Dedifferentiated amniotic fluid mesenchymal stem cell (primary cell): ENCODE measurements around the gene GPX2.

Experiments
- DNase-seq: peaks from one replicate; pipeline ENCODE4 v3.0.0-alpha.2; 2016; ENCODE audit errors: extremely low spot score

The GPX2 gene

GRCh38 chr14:64939817-64940190 is 2.7 kb downstream of the GPX2 start:
- no peak for DNase-seq

- DNase-seq = no peak
Observed at GRCh38 chr14:64938972-64939816, 3.4 kb downstream of the GPX2 start.

- DNase-seq = no peak
Observed at GRCh38 chr14:64937821-64938193, 4.7 kb downstream of the GPX2 start.

- no peak for DNase-seq
Observed at GRCh38 chr14:64937171-64937820, 5.2 kb downstream of the GPX2 start.

GRCh38 chr14:64935508-64935907 is 7.0 kb downstream of the GPX2 start:
- no peak for DNase-seq

- DNase-seq = no peak
Observed at GRCh38 chr14:64934338-64934929, 8.1 kb downstream of the GPX2 start.

- no peak for DNase-seq
Observed at GRCh38 chr14:64932231-64932630, 10.3 kb downstream of the GPX2 start.

- DNase-seq = no peak
Observed at GRCh38 chr14:64931123-64931522, 11.4 kb downstream of the GPX2 start.

- DNase-seq = no peak
Observed at GRCh38 chr14:64930085-64930843, 12.3 kb downstream of the GPX2 start.

- DNase-seq = no peak
Observed at GRCh38 chr14:64929014-64929359, 13.6 kb downstream of the GPX2 start.

- DNase-seq = no peak
Observed at GRCh38 chr14:64928239-64929013, 14.1 kb downstream of the GPX2 start.

GRCh38 chr14:64927031-64927430 is 15.5 kb downstream of the GPX2 start:
- DNase-seq = no peak

GRCh38 chr14:64926398-64926995 is 16.0 kb downstream of the GPX2 start:
- no peak for DNase-seq

GRCh38 chr14:64923015-64923414 is 19.5 kb downstream of the GPX2 start:
- DNase-seq = no peak

GRCh38 chr14:64920465-64920864 is 22.1 kb downstream of the GPX2 start:
- DNase-seq = no peak

GRCh38 chr14:64919618-64920017 is 22.9 kb downstream of the GPX2 start:
- no peak for DNase-seq

GRCh38 chr14:64919215-64919614 is 23.3 kb downstream of the GPX2 start:
- no peak for DNase-seq

GRCh38 chr14:64918216-64918615 is 24.3 kb downstream of the GPX2 start:
- DNase-seq = no peak

GRCh38 chr14:64915797-64916196 is 26.7 kb downstream of the GPX2 start:
- no peak for DNase-seq

GRCh38 chr14:64915029-64915424 is 27.5 kb downstream of the GPX2 start:
- DNase-seq = no peak
